Endothelial cell of umbilical vein (primary cell): ENCODE data around the gene FARP1. TPM values are rescaled to one million over a fixed set of nuclear protein-coding genes. Genes with fewer than 3 reads are reported as not detected.

Experiments used
- BruUV-seq: library from RNA; stranded (reverse); fragments of 400-500 nt; replicated peaks from 2 replicates; lab custom pipeline; 2021; lab: Mats Ljungman, UMichigan
- CTCF ChIA-PET: fragments of 300-600, 350-600 bp; sonication (Branson Sonifier 250); formaldehyde crosslinking; loops from one replicate; lab custom pipeline; 2021; ENCODE audit warnings: antibody characterized with exemption, inconsistent platforms; lab: Charles Lee
- POLR2A ChIA-PET: fragments of 300-600, 350-600 bp; sonication (Branson Sonifier 250); formaldehyde crosslinking; loops from one replicate; lab custom pipeline; 2021; ENCODE audit warnings: antibody characterized with exemption, inconsistent platforms; lab: Charles Lee
- DNase-seq: peaks from one replicate; pipeline ENCODE4 v3.0.0-alpha.2; 2011; ENCODE audit warnings: low read depth, low spot score
- FAIRE-seq: peaks from 2 replicates; lab custom pipeline; 2011; peaks lifted over from hg19 to GRCh38; lab: Jason Lieb, UNC
- H2AFZ ChIP-seq: 2 replicates; pipeline ENCODE4 v1.6.0; 2012; ENCODE audit warnings: low read depth, low read length, control low read depth, inconsistent platforms
- H3K27ac ChIP-seq: 2 replicates; pipeline ENCODE4 v1.5.1; 2011; ENCODE audit warnings: low read depth, mild to moderate bottlenecking, control low read depth, low read length, moderate library complexity; ENCODE audit not compliant: insufficient read depth
- H3K27me3 ChIP-seq, 2 experiments: 2 replicates each; pipeline versions ENCODE4 v1.6.0 to v1.6.1; 2011; ENCODE audit warnings: low read length in 2 of 2, mixed read lengths in 1 of 2; ENCODE audit not compliant: control insufficient read depth in 2 of 2, insufficient read depth in 2 of 2
- H3K36me3 ChIP-seq, 2 experiments: 2 replicates in 1 of 2; 3 replicates in 1 of 2; pipeline ENCODE4 v1.5.1; 2011; ENCODE audit warnings: low read length in 2 of 2, mild to moderate bottlenecking in 1 of 2, moderate library complexity in 1 of 2; ENCODE audit not compliant: control insufficient read depth in 2 of 2, insufficient read depth in 2 of 2; ENCODE audit errors: extremely low read depth in 1 of 2
- H3K4me1 ChIP-seq: 3 replicates; pipeline ENCODE4 v1.5.1; 2011; ENCODE audit warnings: mild to moderate bottlenecking, low read length; ENCODE audit not compliant: control insufficient read depth, insufficient read depth; ENCODE audit errors: extremely low read depth
- H3K4me2 ChIP-seq: 2 replicates; pipeline ENCODE4 v1.6.1; 2011; ENCODE audit warnings: low read length, control low read depth, mixed read lengths; ENCODE audit not compliant: insufficient read depth
- H3K4me3 ChIP-seq, 3 experiments: fragments of 200-600 bp in 1 of 3; sonication (generic), shearing (Covaris generic) in 1 of 3; replicated peaks in 1 of 3; 2 replicates each; pipeline ENCODE4 v1.5.1; 2011 to 2016; ENCODE audit warnings: control low read depth in 3 of 3, low read length in 3 of 3, mild to moderate bottlenecking in 2 of 3, inconsistent platforms in 1 of 3, low read depth in 1 of 3, moderate library complexity in 1 of 3; ENCODE audit not compliant: insufficient read depth in 1 of 3
- H3K79me2 ChIP-seq: 2 replicates; pipeline ENCODE4 v1.6.0; 2012; ENCODE audit warnings: low read length, inconsistent platforms; ENCODE audit not compliant: control insufficient read depth, insufficient read depth
- H3K9ac ChIP-seq: replicated peaks from 2 replicates; pipeline ENCODE3; 2011; ENCODE audit warnings: low read length, control low read depth; ENCODE audit not compliant: insufficient read depth; ENCODE audit errors: extremely low read depth
- H3K9me1 ChIP-seq: replicated peaks from 3 replicates; pipeline ENCODE4 v1.6.0; 2011; ENCODE audit warnings: mild to moderate bottlenecking, low read length; ENCODE audit not compliant: control insufficient read depth, insufficient read depth; ENCODE audit errors: extremely low read depth
- H3K9me3 ChIP-seq: replicated peaks from 2 replicates; pipeline ENCODE4 v1.5.1; 2012; ENCODE audit warnings: low read length, inconsistent platforms; ENCODE audit not compliant: control insufficient read depth, insufficient read depth
- H4K20me1 ChIP-seq: replicated peaks from 2 replicates; pipeline ENCODE3; 2011; ENCODE audit warnings: mild to moderate bottlenecking, low read length; ENCODE audit not compliant: control insufficient read depth, insufficient read depth; ENCODE audit errors: extremely low read depth
- CTCF ChIP-seq, 2 donors: IDR thresholded peaks; 1 replicate in 1 of 2; 2 replicates in 1 of 2; pipeline ENCODE4 v1.5.1; 2011; ENCODE audit warnings: low read length in 2 of 2, mild to moderate bottlenecking in 2 of 2, moderate library complexity in 2 of 2, control low read depth in 1 of 2, inconsistent platforms in 1 of 2, low read depth in 1 of 2; ENCODE audit not compliant: insufficient read depth in 1 of 2; ENCODE audit errors: extremely low read depth in 1 of 2
- EZH2 ChIP-seq: IDR thresholded peaks from 2 replicates; pipeline ENCODE4 v1.6.1; 2012; ENCODE audit warnings: borderline replicate concordance, low read depth, mild to moderate bottlenecking, moderate library complexity, low read length, inconsistent platforms; ENCODE audit not compliant: severe bottlenecking
- FOS ChIP-seq: IDR thresholded peaks from 2 replicates; pipeline ENCODE4 v1.6.1; 2011; ENCODE audit warnings: mild to moderate bottlenecking, low read length, moderate library complexity, borderline replicate concordance; ENCODE audit not compliant: insufficient read depth
- GATA2 ChIP-seq: IDR thresholded peaks from 2 replicates; pipeline ENCODE4 v1.7.0; 2011; ENCODE audit warnings: low read depth, mild to moderate bottlenecking, moderate library complexity, mixed read lengths, low read length; ENCODE audit not compliant: insufficient read length, insufficient read depth
- JUN ChIP-seq: IDR thresholded peaks from 2 replicates; pipeline ENCODE4 v1.6.1; 2011; ENCODE audit warnings: borderline replicate concordance, low read depth; ENCODE audit not compliant: insufficient read length, insufficient read depth
- MYC ChIP-seq: IDR thresholded peaks from one replicate; pipeline ENCODE4 v1.6.1; 2011; ENCODE audit warnings: mild to moderate bottlenecking, low read depth, low read length
- POLR2A ChIP-seq: IDR thresholded peaks from 2 replicates; pipeline ENCODE4 v1.6.1; 2012; ENCODE audit warnings: low read depth, mild to moderate bottlenecking, control low read depth, low read length
- POLR2AphosphoS5 ChIP-seq: IDR thresholded peaks from 2 replicates; pipeline ENCODE4 v1.6.1; 2012; ENCODE audit warnings: low read depth, mild to moderate bottlenecking, control low read depth, low read length, moderate library complexity; ENCODE audit not compliant: insufficient read depth
- dilution Hi-C: fragments of 300-500 bp; cut with MboI; formaldehyde crosslinking; loops from one replicate; pipeline ENCODE4 v1.15.0; 2019; ENCODE audit warnings: low sequenced_read_pairs; ENCODE audit not compliant: extremely low pct_ligation_motif_present
- intact Hi-C: fragments of 100-400 bp; cut with micrococcal nuclease; formaldehyde crosslinking; loops from one replicate; pipeline ENCODE4 v1.10.0; 2022
- polyA plus RNA-seq, 4 experiments: library from polyadenylated mRNA; depleted of rRNA in 3 of 4; stranded (reverse) in 3 of 4; unstranded in 1 of 4; fragments of >200 nt; gene quantifications; 2 replicates each; pipeline versions ENCODE4 v1.2.1 to v1.2.3, GENCODE V29; 2011 to 2012; ENCODE audit warnings: missing spikeins in 1 of 4
- total RNA-seq: library from RNA; stranded (reverse); gene quantifications from 2 replicates; pipeline ENCODE4 v1.2.3, GENCODE V29; 2021
- TF ChIP-seq, protein P1 (sequence below): IDR thresholded peaks from 2 replicates; pipeline ENCODE4 v1.6.1; 2011; ENCODE audit not compliant: insufficient read depth, insufficient read length

FARP1 gene
- total and polyA plus RNA-seq, 2 donors (not counting 3 experiments of a cell fraction or from before 2014, with no cell fraction given): 19.0 to 77.7 TPM

DNA sequence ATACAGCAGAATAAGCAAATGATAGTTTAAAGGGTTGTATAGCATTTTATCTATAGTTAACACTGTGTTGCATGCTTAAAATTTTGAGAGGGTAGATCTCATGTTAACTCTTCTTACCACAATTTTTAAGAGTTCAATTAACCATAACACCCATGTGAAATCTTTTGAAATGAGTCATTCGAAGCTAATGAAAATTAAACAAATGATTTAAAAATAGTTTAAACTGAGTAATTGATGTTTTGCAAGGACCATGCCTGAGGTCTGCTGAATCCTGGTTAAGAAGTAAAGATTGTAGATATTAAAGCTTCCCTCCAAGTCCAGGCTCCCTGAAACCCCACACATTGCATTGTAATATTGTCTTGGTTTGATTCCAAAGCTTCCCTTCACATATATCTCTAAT lies 210.9 kb downstream of the FARP1 start:
- no peaks in the 10 kb centered on the region for H3K27me3 ChIP-seq
- H3K9me3 ChIP-seq: no peaks in the 10 kb centered on the region
- no peaks in the 10 kb centered on the region for H3K36me3 ChIP-seq
- no peak overlapping the region for H3K27ac ChIP-seq
- intact Hi-C loops (loop anchor here (5.0 kb wide), 1 partner anchor 211 kb away; the partner anchor contains the start of gene FARP1), dilution Hi-C loops (no loop called here)
- no peaks in the 10 kb centered on the region for H4K20me1 ChIP-seq
- FAIRE-seq (no peak), DNase-seq (no peak)
- H3K4me2 ChIP-seq: no peak overlapping the region
- no peak overlapping the region for H2AFZ ChIP-seq
- H3K9ac ChIP-seq: no peak overlapping the region
- H3K79me2 ChIP-seq: no peaks in the 10 kb centered on the region
- H3K9me1 ChIP-seq: no peaks in the 10 kb centered on the region
- ChIA-PET CTCF (interaction anchor here (1.0 kb wide), 2 partner anchors 11 to 18 kb away, joined by 3 to 4 read pairs; no protein-coding TSS in a partner anchor), POLR2A (no interaction called here)
- H3K4me3 ChIP-seq: no peak overlapping the region
- TF ChIP-seq CTCF (IDR thresholded peaks at IDR 0.05; ENCODE audit: extremely low read depth in 1 of 2, insufficient read depth in 1 of 2, low read depth in 1 of 2, low read length in 2 of 2) (no peak), GATA2 (no peak), POLR2AphosphoS5 (no peak), EZH2 (no peak), MYC (no peak), FOS (no peak), JUN (no peak), POLR2A (no peak)
- TF ChIP-seq, protein P1, sequence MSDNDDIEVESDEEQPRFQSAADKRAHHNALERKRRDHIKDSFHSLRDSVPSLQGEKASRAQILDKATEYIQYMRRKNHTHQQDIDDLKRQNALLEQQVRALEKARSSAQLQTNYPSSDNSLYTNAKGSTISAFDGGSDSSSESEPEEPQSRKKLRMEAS: no peak
- no TSS peak for BruUV-seq
- H3K4me1 ChIP-seq: no peaks in the 10 kb centered on the region
